Measurements from ENCODE around the gene ANXA4.
"Not testable (repeated sequence)": the region's sequence is repeated elsewhere in the genome, so short reads cannot be mapped to it uniquely, and the experiment has no call there.

The ANXA4 gene

GRCh38 chr2:69723791-69724190, 18.1 kb upstream of the ANXA4 start:
- no peak for DNase-seq

- peak; percentile 19 for DNase-seq
Measured at GRCh38 chr2:69724540-69725159, 17.3 kb upstream of the ANXA4 start.

- DNase-seq = no peak
Measured at GRCh38 chr2:69725706-69726360, 16.1 kb upstream of the ANXA4 start.

GRCh38 chr2:69729266-69729665, 12.7 kb upstream of the ANXA4 start:
- no peak for DNase-seq

GRCh38 chr2:69729781-69730180, 12.2 kb upstream of the ANXA4 start:
- no peak for DNase-seq

- DNase-seq = no peak
Measured at GRCh38 chr2:69731147-69731970, 10.6 kb upstream of the ANXA4 start.

GRCh38 chr2:69733342-69734034, 8.4 kb upstream of the ANXA4 start:
- no peak for DNase-seq

- no peak for DNase-seq
Measured at GRCh38 chr2:69734035-69734611, 7.8 kb upstream of the ANXA4 start.

GRCh38 chr2:69734854-69735544, 6.9 kb upstream of the ANXA4 start:
- DNase-seq = no peak

- DNase-seq = no peak
Measured at GRCh38 chr2:69735686-69736085, 6.2 kb upstream of the ANXA4 start.

- not testable (repeated sequence) for DNase-seq
Measured at GRCh38 chr2:69738149-69738548, 3.8 kb upstream of the ANXA4 start.

GRCh38 chr2:69740502-69740951, 1.4 kb upstream of the ANXA4 start:
- DNase-seq = no peak

GRCh38 chr2:69741229-69741574, 732 bp upstream of the ANXA4 start:
- no peak for DNase-seq

- no peak for DNase-seq
Measured at GRCh38 chr2:69742322-69742952, 503 bp downstream of the ANXA4 start.

- DNase-seq = no peak
Measured at GRCh38 chr2:69743847-69744264, 1.9 kb downstream of the ANXA4 start.

GRCh38 chr2:69744456-69744855, 2.5 kb downstream of the ANXA4 start:
- DNase-seq = no peak

GRCh38 chr2:69745035-69745434, 3.1 kb downstream of the ANXA4 start:
- no peak for DNase-seq

- no peak for DNase-seq
Measured at GRCh38 chr2:69750246-69750645, 8.3 kb downstream of the ANXA4 start.

- no peak for DNase-seq
Measured at GRCh38 chr2:69753659-69754363, 11.9 kb downstream of the ANXA4 start.

GRCh38 chr2:69754633-69755032, 12.7 kb downstream of the ANXA4 start:
- DNase-seq = no peak

GRCh38 chr2:69755862-69756467, 14.0 kb downstream of the ANXA4 start:
- no peak for DNase-seq

All from SHP77 treated with DMSO at 0.1 percent for 48 hours (cell line).